ENCODE data around the gene RAB35.

DNA sequence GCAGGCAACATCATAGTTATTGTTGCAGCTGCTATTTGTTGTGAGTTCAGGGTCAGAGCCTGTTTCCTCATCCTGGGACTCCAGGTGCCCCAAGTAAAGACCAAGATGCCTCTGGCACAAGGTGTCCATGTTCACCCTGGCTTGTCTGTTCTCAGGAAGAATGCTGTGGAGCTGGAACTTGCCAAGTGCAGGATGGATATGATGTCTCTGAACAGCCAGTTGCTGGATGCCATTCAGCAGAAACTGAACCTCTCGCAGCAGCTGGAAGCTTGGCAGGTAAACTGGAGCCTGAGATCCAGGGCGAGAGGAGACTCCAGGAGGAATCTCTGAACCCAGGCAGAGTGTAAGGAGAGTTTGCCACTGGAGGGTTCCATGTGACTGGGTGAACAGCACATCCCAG lies 26.8 kb downstream of the RAB35 start:
- TF ChIP-seq, protein P1, sequence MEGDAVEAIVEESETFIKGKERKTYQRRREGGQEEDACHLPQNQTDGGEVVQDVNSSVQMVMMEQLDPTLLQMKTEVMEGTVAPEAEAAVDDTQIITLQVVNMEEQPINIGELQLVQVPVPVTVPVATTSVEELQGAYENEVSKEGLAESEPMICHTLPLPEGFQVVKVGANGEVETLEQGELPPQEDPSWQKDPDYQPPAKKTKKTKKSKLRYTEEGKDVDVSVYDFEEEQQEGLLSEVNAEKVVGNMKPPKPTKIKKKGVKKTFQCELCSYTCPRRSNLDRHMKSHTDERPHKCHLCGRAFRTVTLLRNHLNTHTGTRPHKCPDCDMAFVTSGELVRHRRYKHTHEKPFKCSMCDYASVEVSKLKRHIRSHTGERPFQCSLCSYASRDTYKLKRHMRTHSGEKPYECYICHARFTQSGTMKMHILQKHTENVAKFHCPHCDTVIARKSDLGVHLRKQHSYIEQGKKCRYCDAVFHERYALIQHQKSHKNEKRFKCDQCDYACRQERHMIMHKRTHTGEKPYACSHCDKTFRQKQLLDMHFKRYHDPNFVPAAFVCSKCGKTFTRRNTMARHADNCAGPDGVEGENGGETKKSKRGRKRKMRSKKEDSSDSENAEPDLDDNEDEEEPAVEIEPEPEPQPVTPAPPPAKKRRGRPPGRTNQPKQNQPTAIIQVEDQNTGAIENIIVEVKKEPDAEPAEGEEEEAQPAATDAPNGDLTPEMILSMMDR (IDR thresholded peaks at IDR 0.05) = no peak
- no peak for TF ChIP-seq POLR2A (IDR thresholded peaks at IDR 0.05)

Measured in stomach (tissue), 4 donors.